Gastroesophageal sphincter (tissue), 4 donors: ENCODE results near the gene GABBR1. TPM values are rescaled to one million over a fixed set of nuclear protein-coding genes. Genes with fewer than 3 reads are reported as not detected.

Experiments used
- ATAC-seq: fragments of 150-250 bp; one replicate; pipeline ENCODE4 v1.9.1; 2016; ENCODE audit warnings: mild to moderate bottlenecking, moderate library complexity
- H3K27ac ChIP-seq, 4 donors: fragments of 200-600 bp; sonication (generic) in 3 of 4; 1 replicate in 3 of 4; 2 replicates in 1 of 4; pipeline ENCODE4 v1.5.1; 2016 to 2019
- H3K27me3 ChIP-seq: fragments of 200-600 bp; sonication (generic); one replicate; pipeline ENCODE4 v1.5.1; 2019
- H3K36me3 ChIP-seq, 2 donors: fragments of 200-600 bp; sonication (generic); one replicate each; pipeline ENCODE4 v1.5.1; 2019; ENCODE audit warnings: control low read depth in 1 of 2
- H3K4me1 ChIP-seq, 3 donors: fragments of 200-600 bp; sonication (generic); 1 replicate in 2 of 3; 2 replicates in 1 of 3; pipeline ENCODE4 v1.5.1; 2016 to 2019; ENCODE audit warnings: control low read depth in 2 of 3
- H3K4me3 ChIP-seq, 2 donors: fragments of 200-600 bp; sonication (generic); one replicate each; pipeline ENCODE4 v1.5.1; 2019; ENCODE audit warnings: mild to moderate bottlenecking in 1 of 2, moderate library complexity in 1 of 2
- H3K9me3 ChIP-seq, 3 donors: fragments of 200-600 bp; sonication (generic); one replicate each; pipeline ENCODE4 v1.5.1; 2017 to 2019; ENCODE audit warnings: control low read depth in 2 of 3
- CTCF ChIP-seq, 4 experiments: fragments of 200-600 bp in 2 of 4; fragments of 450-650 bp in 2 of 4; sonication (generic) in 1 of 4; IDR thresholded peaks; one replicate each; pipeline ENCODE4 v1.5.1; 2017 to 2019; ENCODE audit warnings: antibody characterized with exemption in 4 of 4, mild to moderate bottlenecking in 2 of 4, moderate library complexity in 2 of 4
- EP300 ChIP-seq: sonication (generic); formaldehyde crosslinking; IDR thresholded peaks from one replicate; pipeline ENCODE4 v1.6.1; 2017; ENCODE audit warnings: antibody characterized with exemption, mild to moderate bottlenecking
- POLR2A ChIP-seq, 2 donors: fragments of 450-650 bp; IDR thresholded peaks; one replicate each; pipeline ENCODE4 v1.6.1; 2017; ENCODE audit warnings: antibody characterized with exemption in 2 of 2, mild to moderate bottlenecking in 2 of 2, moderate library complexity in 1 of 2
- POLR2AphosphoS5 ChIP-seq: sonication (generic); formaldehyde crosslinking; IDR thresholded peaks from one replicate; pipeline ENCODE4 v1.6.1; 2017; ENCODE audit warnings: antibody characterized with exemption
- WGBS, 2 donors: methylation state at CpG; one replicate each; pipeline ENCODE4 v1.1.5; 2018; ENCODE audit warnings: low coverage in 1 of 2; 5-methylcytosine and 5-hydroxymethylcytosine counted together
- total RNA-seq, 4 donors: library from RNA; depleted of rRNA; stranded (reverse); fragments of >200 nt; gene quantifications; one replicate each; pipeline ENCODE4 v1.1.0, GENCODE V29; 2016

GABBR1 gene
- total RNA-seq, 4 donors from 2014 or later, result 17.8 to 90.1 (median 44.8) TPM

GRCh38 chr6:29617782-29618554, 15.0 kb downstream of the GABBR1 start:
- 95 to 96% methylated on average over 4 to 8 of the region's 8 CpGs for WGBS, 2 donors
- Histone ChIP-seq H3K4me1 (no peaks in the 10 kb centered on the region), H3K9me3 (no peaks in the 10 kb centered on the region), H3K36me3 (peaks cover 3 to 100% of the 10 kb centered on the region in 2 donors), H3K27ac (no peak overlapping the region), H3K4me3 (no peak overlapping the region), H3K27me3 (no peaks in the 10 kb centered on the region)
- no peak for TF ChIP-seq EP300
- no peak for ATAC-seq

DNA sequence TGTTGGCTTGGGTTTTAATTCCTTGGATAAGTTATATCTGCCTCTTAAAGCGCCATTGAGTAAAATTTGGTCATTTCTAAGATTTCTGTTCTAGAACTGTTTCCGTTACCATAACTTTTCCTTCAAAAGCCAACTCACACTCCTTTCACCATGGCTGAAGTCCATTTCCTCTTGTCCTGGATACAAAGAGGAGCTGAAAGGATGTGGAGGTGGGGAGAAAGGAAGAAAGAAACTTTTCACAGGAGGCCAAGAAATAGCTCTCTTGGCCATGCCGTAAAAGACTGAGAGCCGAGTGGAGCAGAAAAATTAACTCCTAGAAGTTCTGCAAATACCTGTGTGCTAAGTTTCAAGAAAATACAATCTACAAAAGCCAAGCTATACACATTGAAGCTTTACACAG, 21.6 kb downstream of the GABBR1 start:
- H3K9me3 ChIP-seq, result no peaks in the 10 kb centered on the region
- no peak overlapping the region for H3K27ac ChIP-seq
- 84 to 100% methylated on average over 2 of the region's 4 CpGs for WGBS, 2 donors
- TF ChIP-seq POLR2A (IDR thresholded peaks at IDR 0.05) (no peak), POLR2AphosphoS5 (no peak), EP300 (no peak), CTCF (IDR thresholded peaks at IDR 0.05) (no peak)
- H3K36me3 ChIP-seq, result peaks cover 5 to 100% of the 10 kb centered on the region in 2 donors
- no peak overlapping the region for H3K4me3 ChIP-seq
- H3K4me1 ChIP-seq, result no peaks in the 10 kb centered on the region
- H3K27me3 ChIP-seq, result no peaks in the 10 kb centered on the region
- no peak for ATAC-seq

DNA sequence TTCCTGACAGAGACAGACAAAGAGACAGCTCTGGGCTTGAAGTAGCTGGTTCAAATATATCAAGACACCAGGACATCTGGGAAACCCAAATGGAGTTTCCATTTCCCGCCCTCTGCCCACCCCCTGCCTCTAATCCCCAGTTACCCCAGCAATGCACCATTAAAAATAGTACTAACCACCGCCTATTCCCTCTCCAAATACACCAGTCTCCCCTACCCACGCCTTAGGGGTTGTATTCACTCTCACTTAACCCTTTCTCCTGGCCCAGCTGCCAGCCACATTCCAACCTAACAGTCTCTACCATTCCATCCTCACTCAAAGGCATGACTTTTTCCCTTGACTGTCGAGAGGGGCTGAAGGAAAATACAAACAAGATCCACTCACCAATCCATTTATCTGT, 22.4 kb downstream of the GABBR1 start:
- 85% methylated on average over 3 of the region's 4 CpGs; no CpG with 5 or more reads in 1 of the 2 donors for WGBS, 2 donors
- peaks cover 5 to 100% of the 10 kb centered on the region in 2 donors for H3K36me3 ChIP-seq
- H3K9me3 ChIP-seq, result no peaks in the 10 kb centered on the region
- no peaks in the 10 kb centered on the region for H3K27me3 ChIP-seq
- no peaks in the 10 kb centered on the region for H3K4me1 ChIP-seq
- no peak overlapping the region for H3K27ac ChIP-seq
- TF ChIP-seq POLR2A (IDR thresholded peaks at IDR 0.05), result no peak
- TF ChIP-seq POLR2AphosphoS5, result no peak
- no peak for TF ChIP-seq EP300
- TF ChIP-seq CTCF (IDR thresholded peaks at IDR 0.05), result no peak
- H3K4me3 ChIP-seq, result no peak overlapping the region
- ATAC-seq, result no peak

DNA sequence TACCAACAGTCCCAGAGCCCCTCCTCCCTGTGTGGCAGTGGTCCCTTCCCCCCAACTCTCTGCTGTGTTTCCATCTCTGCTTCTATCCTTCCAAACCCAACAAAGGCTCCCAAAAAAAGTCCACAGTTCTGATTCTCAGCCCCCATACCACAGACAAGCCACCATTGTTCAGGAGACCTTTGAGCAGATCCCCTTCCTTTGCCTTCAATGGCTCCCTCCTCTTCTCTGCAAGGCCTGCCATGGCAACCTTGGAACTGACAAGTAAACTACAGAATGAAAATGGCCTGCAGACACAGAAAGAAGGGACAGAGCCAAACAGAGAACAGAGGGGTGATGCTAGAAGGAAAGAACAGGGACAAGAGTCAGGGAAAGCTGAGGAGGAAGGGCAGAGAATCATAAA, 24.9 kb downstream of the GABBR1 start:
- no peak for ATAC-seq
- H3K9me3 ChIP-seq, result no peaks in the 10 kb centered on the region
- no peak for TF ChIP-seq CTCF (IDR thresholded peaks at IDR 0.05)
- TF ChIP-seq EP300, result no peak
- no peak for TF ChIP-seq POLR2AphosphoS5
- TF ChIP-seq POLR2A (IDR thresholded peaks at IDR 0.05), result no peak
- H3K27me3 ChIP-seq, result no peaks in the 10 kb centered on the region
- peaks cover 2 to 100% of the 10 kb centered on the region in 2 donors for H3K36me3 ChIP-seq
- H3K4me3 ChIP-seq, result no peak overlapping the region
- no peaks in the 10 kb centered on the region for H3K4me1 ChIP-seq
- H3K27ac ChIP-seq, result no peak overlapping the region

DNA sequence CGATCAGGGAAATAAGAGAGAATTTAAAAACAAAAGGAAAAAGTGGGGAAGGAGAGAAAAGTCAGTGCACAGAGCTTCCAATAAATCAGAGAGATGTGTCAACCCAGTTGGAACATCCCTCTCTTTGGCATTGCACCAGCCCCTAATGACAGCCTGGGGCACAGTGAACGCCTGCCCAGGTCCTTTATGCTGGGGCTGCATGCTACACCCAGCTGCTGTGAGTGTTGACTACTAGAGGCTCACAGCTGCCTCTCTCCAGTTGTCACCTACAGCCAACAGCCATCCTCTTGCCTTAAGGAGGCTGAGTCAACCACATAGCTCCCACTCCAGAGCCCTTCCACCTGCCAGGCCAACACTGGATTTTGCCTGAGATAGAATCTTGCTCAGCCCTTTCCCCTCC, 29.1 kb downstream of the GABBR1 start:
- no peak for ATAC-seq
- no peaks in the 10 kb centered on the region for H3K4me1 ChIP-seq
- H3K27me3 ChIP-seq, result no peaks in the 10 kb centered on the region
- H3K9me3 ChIP-seq, result no peaks in the 10 kb centered on the region
- TF ChIP-seq EP300 (no peak), POLR2A (IDR thresholded peaks at IDR 0.05) (no peak), POLR2AphosphoS5 (no peak), CTCF (IDR thresholded peaks at IDR 0.05) (no peak)
- H3K4me3 ChIP-seq, result no peak overlapping the region
- H3K27ac ChIP-seq, result no peak overlapping the region
- H3K36me3 ChIP-seq, result peaks cover 1 to 86% of the 10 kb centered on the region in 2 donors
- WGBS, 2 donors, result 66 to 80% methylated on average over 2 of the region's 2 CpGs
